HG02870 (cell line): Measurements from ENCODE around the gene JARID2.
"Not testable (repeated sequence)": the region's sequence is repeated elsewhere in the genome, so short reads cannot be mapped to it uniquely, and the experiment has no call there.

ENCODE experiments used
- ATAC-seq: cut with Tn5 transposase; IDR thresholded peaks from one replicate; pipeline ENCODE4 v1.9.1; 2021; ENCODE audit warnings: mild to moderate bottlenecking, moderate library complexity; ENCODE audit not compliant: unreplicated experiment

Gene JARID2

DNA sequence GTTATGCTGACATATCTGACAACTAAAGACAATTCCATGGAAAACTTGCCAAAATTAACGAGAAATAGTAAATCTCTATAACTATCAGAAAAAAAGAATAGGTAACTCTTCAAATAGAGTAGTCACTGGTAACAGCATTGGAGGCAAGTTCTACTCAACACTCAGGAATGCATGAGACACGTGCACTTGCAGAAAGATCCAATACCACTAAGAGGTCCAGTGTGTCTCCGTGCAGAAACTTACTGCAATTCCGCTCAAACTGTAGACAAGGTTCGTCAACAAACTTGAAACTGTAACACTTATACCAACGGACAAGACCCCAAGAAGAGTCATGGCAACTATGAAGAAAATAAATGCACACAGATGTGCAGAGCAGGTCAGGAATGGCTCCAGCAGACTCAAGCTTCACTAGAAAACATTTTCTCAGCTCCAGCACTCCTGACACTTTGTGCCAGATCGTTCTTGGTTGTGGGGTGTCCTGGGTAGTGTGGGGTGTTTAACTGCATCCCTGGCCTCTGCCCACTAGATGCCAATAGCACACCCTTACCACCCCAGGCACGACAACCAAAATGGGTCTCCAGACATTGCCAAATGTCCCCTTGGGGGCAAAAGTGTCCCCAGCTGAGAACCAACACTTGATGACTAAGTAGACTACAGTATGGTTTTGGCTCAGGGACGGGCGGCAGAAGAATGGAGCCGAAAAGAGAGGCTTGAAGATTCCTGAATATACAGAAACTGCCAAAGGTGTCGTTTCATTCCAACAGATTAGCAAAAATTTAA is 282.2 kb downstream of the JARID2 start:
- ATAC-seq = no peak

- no peak for ATAC-seq
Measured at GRCh38 chr6:15528870-15529269, 283.0 kb downstream of the JARID2 start.

DNA sequence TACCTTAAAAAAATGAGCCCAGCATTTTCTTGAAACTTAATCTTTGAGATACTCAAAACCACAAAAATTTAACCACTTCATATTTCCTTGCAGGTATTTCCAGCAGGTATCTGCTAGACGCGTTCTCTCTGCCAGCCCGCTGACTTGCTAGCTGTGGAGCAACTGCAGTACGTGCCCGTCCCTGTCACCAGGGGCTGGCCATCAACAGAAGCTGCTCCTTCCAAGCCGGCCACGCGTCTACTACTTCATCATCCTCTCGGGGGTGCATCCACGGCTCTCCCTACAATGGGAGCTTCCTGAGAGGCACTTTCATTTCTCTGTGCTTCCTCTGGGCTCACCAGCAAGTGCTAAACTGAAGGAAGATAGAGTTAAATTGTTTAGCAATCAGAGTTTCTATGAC is 284.5 kb downstream of the JARID2 start:
- no peak for ATAC-seq

DNA sequence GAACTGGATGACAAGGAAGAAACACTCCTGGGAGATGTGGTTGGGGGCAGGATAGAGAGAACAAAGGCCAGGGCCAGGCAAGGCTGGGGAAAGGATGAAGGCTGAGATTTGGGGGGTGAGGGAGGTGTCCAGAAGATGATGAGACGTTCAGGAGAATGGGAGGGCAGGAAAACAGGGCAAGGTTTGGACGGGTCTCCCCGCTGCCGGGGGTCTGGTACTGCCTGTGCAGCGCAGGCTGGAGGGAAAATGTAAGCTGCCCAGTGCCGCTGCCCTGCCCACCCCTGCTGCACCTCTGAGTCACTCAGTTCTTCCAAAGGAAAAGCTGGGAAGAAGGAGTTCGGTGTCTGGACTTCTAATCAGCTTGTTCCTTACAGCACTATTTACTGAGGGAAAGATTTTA is 286.1 kb downstream of the JARID2 start:
- no peak for ATAC-seq

- no peak for ATAC-seq
Measured at GRCh38 chr6:15533379-15534026, 287.6 kb downstream of the JARID2 start.

DNA sequence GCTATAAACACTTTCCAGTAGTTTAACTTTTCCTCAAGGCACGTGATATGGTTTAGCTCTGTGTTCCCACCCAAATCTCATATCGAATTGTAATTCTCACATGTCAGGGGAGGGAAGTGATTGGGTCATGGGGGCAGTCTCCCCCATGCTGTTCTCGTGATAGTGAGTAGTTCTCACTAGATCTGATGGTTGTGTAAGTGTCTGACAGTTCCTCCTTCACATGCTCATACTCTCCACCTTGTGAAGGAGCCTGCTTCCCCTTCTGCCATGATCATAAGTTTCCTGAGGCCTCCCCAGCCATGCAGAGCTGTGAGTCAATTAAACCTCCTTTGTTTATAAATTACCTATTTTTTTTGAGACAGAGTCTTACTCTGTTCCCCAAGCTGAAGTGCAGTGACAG is 289.1 kb downstream of the JARID2 start:
- ATAC-seq = no peak

DNA sequence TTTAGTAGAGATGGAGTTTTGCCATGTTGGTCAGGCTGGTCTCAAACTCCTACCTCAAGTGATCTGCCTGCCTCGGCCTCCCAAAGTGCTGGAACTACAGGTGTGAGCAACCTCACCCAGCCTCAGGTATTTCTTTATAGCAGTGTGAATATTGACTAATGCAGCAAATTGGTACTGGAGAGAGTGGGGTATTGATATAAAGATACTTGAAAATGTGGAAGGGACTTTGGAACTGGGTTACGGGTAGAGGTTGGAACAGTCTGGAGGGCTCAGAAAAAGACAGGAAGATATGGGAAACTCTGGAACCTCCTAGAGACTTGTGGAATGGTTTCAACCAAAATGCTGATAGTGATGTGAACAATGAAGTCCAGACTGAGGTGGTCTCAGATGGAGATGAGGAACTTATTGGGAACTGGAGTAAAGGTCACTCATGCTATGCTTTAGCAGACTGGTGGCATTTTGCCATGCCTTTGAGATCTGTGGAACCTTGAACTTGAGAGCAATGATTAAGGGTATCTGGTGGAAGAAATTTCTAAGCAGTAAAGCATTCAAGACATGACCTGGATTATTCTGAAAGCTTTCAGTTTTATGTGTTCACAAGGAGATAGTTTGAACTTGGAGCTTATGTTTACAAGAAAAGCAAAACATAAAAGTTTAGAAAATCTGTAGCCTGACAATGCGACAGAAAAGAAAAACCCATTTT is 289.8 kb downstream of the JARID2 start:
- no peak for ATAC-seq

DNA sequence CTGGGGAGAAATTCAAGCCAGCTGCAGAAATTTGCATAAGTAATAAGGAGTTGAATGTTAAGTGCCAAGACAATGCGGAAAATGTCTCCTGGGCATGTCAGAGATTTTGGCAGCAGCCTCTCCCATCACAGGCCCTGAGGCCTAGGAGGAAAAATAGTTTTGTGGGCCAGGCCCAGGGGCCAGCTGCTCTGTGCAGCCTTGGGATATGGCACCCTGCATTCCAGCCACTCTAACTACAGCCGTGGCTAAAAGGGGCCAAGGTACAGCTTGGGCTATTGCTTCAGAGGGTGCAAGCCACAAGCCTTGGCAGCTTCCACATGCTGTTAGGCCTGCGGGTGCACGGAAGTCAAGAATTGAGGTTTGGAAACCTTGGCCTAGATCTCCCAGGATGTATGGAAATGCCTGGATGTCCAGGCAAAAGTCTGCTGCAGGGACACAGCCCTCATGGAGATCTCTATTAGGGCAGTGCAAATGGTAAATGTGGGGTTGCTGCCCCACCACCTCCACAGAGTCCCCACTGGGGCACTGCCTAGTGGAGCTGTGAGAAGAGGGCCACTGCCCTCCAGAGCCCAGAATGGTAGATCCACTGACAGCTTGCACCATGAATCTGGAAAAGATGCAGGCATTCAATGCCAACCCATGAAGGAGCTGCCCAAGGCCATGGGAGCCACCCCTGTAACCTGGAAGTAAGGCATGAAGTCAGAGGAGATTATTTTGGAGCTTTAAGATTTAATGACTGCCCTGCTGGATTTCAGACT is 290.5 kb downstream of the JARID2 start:
- no peak for ATAC-seq

DNA sequence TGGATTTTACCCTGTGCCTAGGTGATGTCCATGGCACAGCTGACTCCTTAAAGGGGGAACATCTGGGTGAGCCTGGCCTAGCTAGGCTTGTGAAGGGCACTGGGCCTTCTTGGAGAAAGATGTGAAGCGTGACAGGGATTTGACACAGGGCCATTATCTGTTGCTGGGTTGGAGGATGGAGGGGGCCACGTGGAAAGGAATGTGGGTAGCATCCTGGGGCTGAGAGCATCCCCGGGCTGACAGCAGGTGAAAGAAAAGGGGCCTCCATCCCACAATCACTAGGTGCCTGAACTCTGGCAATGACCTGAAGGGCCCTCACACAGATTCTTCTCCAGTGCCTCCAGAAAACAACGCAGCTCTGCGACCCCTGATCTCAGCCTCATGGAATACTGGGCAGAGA is 292.2 kb downstream of the JARID2 start:
- ATAC-seq = no peak

DNA sequence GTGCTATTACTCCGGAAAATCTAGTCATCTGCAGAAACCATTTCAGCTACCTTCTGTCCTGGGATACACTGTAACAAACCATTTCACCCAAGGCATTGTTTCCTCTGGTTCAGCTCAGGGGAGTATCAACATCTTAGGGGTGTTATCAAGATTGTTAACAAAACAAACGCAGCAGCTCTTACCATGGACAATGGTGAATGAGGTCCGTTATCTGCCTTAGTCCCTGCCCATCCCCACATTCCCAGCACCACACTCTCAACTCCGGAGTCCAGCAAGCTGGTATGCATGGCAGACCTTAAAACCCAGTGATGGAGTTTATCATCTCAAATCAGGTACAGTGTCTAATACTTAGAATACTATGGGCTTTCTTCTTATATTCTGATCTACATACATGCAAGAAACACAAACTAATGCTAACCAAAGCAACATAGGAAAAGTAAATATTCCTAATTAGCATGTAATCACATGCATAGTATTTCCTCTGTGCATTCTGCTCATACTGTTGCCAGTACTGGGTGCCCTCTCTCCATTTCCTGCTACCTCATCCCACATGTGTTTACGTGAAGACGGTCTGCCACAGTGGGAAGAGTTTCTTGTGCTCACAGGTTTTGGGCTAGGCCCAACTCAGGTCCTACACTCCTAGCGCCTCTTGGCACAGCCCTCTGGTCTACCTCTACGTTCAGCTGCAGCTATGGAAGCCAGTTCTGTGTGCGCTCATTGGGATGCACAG is 293.1 kb downstream of the JARID2 start:
- ATAC-seq = no peak

GRCh38 chr6:15539722-15540270 is 293.9 kb downstream of the JARID2 start:
- no peak for ATAC-seq

DNA sequence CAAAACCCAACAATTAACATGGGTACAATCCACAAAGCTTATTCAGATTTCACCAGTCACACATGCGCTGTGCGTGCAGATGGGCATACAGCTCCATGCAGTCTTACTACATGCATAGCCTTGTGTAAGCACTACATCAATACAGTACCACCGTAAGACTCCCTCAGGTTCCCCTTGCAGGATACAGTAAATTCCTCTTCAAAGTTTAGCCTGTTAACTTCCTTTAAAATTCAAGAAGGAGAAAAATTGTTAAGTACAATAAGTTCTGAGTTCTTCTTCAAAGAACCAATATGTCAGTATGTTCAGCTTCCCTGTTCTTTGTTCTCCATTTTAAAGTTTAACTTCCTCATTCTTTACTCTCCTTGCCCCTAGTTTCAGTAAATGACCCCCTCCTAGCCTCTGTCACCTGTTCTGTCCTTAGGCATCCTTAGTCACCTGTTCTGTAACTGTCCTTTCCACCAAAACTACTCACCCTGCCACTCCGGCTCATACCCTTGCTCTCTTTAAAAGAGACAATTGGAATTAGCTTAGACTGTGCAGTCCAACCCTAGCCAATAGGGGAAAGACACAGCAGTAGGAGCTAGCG is 297.6 kb downstream of the JARID2 start:
- ATAC-seq = not testable (repeated sequence)

DNA sequence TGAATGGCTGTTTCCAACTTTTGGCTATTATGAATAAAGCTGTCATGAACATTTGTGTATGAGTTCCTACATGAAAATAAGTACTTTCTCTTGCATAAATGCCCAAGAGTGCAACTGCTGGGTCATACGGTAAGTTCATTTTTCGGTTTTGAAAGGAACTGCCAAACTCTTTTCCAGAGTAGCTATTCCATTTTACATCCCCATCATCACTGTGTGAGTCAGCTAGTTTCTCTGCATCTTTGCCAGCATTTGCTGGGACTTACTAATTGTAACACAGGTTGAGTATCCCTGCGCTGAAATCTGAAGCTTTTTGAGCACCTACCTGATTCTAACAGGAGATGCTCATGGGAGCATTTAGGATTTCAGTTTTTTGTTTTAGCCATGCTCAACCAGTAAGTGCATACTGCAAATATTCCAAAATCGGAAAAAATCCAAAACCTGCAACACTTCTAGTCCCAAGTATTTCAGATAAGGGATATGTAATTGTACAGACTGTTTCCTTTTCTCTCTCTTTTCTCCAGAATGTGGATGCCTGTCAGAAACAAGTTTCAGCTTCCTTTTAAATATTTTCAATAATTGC is 298.5 kb downstream of the JARID2 start:
- no peak for ATAC-seq

GRCh38 chr6:15546591-15546990 is 300.7 kb downstream of the JARID2 start:
- ATAC-seq = no peak

DNA sequence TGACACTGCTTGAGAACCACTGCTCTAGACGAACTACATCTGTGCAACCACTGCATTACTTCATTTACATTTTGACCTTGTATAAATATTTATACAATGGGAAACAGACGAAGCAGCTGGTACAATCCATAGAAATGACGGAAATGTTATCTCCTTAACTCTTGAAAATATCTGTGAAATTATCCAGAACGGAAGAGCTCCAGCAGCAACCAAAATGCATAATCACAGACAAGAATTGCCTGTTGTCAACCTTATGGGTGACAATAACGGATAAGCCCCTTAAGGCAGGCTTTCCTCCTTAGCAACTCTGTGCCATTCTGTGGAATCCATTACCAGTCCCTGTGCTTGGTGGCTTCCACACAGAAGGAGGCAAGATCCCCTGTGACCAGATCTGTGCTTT is 301.5 kb downstream of the JARID2 start:
- ATAC-seq = no peak

GRCh38 chr6:15549371-15549770 is 303.5 kb downstream of the JARID2 start:
- no peak for ATAC-seq

- ATAC-seq = no peak
Measured at GRCh38 chr6:15550546-15551123, 304.8 kb downstream of the JARID2 start.

DNA sequence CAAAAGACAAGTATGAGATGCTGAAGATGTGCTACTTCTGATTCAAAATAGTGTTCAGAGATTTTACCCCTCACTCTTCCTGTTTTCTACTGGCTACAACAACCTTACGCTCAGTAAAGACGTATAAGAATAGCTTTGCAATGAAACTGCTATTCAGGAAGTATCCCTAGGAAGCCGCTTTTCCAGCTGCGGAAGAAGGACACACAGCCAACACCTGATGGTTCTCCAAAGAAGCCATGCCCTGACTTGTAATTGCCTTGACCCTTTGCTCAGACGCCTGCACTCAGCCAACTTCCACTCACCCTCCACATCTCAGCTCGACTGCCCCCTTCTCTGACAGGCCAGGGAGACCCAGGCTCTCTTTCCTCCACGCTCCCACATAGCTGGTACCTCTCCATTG is 305.4 kb downstream of the JARID2 start:
- no peak for ATAC-seq

DNA sequence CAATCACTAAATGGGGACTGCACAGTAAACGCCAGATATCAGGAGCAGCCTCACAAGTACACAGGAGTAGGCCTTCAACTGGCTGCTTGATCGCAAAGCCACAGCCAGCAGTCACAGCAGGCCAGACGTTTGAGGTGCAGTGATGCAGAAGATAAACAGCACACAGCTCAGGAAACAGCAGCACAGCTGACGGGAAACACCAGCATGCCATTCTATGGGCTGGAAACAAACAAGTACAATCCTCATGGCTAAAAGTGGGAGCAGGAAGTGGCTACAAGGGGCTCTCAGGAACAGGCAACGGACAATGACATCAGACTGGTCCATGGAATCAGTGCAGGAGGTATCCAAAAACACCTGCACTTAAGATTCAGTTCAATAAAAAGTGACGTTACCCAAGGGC is 305.9 kb downstream of the JARID2 start:
- ATAC-seq = no peak
